ENCODE results near the gene FCGR3B.
"Not testable (repeated sequence)": the region's sequence is repeated elsewhere in the genome, so short reads cannot be mapped to it uniquely, and the experiment has no call there.

- TF ChIP-seq, protein P1, sequence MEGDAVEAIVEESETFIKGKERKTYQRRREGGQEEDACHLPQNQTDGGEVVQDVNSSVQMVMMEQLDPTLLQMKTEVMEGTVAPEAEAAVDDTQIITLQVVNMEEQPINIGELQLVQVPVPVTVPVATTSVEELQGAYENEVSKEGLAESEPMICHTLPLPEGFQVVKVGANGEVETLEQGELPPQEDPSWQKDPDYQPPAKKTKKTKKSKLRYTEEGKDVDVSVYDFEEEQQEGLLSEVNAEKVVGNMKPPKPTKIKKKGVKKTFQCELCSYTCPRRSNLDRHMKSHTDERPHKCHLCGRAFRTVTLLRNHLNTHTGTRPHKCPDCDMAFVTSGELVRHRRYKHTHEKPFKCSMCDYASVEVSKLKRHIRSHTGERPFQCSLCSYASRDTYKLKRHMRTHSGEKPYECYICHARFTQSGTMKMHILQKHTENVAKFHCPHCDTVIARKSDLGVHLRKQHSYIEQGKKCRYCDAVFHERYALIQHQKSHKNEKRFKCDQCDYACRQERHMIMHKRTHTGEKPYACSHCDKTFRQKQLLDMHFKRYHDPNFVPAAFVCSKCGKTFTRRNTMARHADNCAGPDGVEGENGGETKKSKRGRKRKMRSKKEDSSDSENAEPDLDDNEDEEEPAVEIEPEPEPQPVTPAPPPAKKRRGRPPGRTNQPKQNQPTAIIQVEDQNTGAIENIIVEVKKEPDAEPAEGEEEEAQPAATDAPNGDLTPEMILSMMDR (IDR thresholded peaks at IDR 0.05), result not testable (repeated sequence)
- TF ChIP-seq POLR2A (IDR thresholded peaks at IDR 0.05), result not testable (repeated sequence)
Measured at GRCh38 chr1:161663569-161663968, 32.6 kb upstream of the FCGR3B start.

Measured in gastroesophageal sphincter (tissue), 3 donors.